H1 (cell line): ENCODE data around the gene ADAMTS13.

Source experiments
- CHD2 ChIP-seq: IDR thresholded peaks from 2 replicates; pipeline ENCODE4 v1.6.1; 2012; ENCODE audit warnings: low read length, improper control_type of control experiment
- CTCF ChIP-seq, 3 experiments: IDR thresholded peaks; 1 replicate in 2 of 3; 2 replicates in 1 of 3; pipeline versions ENCODE4 v1.5.1 to v1.6.1; 2011; ENCODE audit warnings: low read length in 3 of 3, mild to moderate bottlenecking in 3 of 3, inconsistent platforms in 2 of 3, low read depth in 1 of 3, moderate library complexity in 1 of 3; ENCODE audit not compliant: insufficient read depth in 1 of 3; ENCODE audit errors: control extremely low read depth in 1 of 3
- EP300 ChIP-seq, 2 experiments: IDR thresholded peaks; 1 replicate in 1 of 2; 2 replicates in 1 of 2; pipeline ENCODE4 v1.6.1; 2011 to 2012; ENCODE audit warnings: low read depth in 2 of 2, low read length in 2 of 2, mild to moderate bottlenecking in 2 of 2, borderline replicate concordance in 1 of 2, inconsistent platforms in 1 of 2, moderate library complexity in 1 of 2
- EZH2 ChIP-seq: fragments of 200-600 bp; sonication (generic); IDR thresholded peaks from 2 replicates; pipeline ENCODE4 v1.7.1; 2012; ENCODE audit warnings: low read depth, mild to moderate bottlenecking, moderate library complexity, low read length, inconsistent platforms; ENCODE audit not compliant: severe bottlenecking
- HDAC6 ChIP-seq: IDR thresholded peaks from one replicate; pipeline ENCODE4 v1.7.1; 2012; ENCODE audit warnings: low read depth, mild to moderate bottlenecking, inconsistent platforms, low read length, moderate library complexity
- JUND ChIP-seq: IDR thresholded peaks from 2 replicates; pipeline ENCODE4 v1.6.1; 2011; ENCODE audit warnings: mild to moderate bottlenecking, improper control_type of control experiment, low read length
- PHF8 ChIP-seq: fragments of 200-600 bp; sonication (generic); conservative IDR thresholded peaks from 2 replicates; pipeline ENCODE4 v1.7.1; 2012; ENCODE audit warnings: low read depth, mild to moderate bottlenecking, inconsistent platforms, low read length, moderate library complexity
- POLR2A ChIP-seq, 2 experiments: IDR thresholded peaks; 1 replicate in 1 of 2; 2 replicates in 1 of 2; pipeline ENCODE4 v1.6.1; 2011; ENCODE audit warnings: low read depth in 2 of 2, low read length in 2 of 2, mild to moderate bottlenecking in 2 of 2; ENCODE audit errors: control extremely low read depth in 1 of 2
- POLR2AphosphoS5 ChIP-seq: IDR thresholded peaks from 2 replicates; pipeline ENCODE4 v1.6.1; 2011; ENCODE audit warnings: low read depth, low read length
- SIN3A ChIP-seq, 2 experiments: IDR thresholded peaks in 1 of 2; conservative IDR thresholded peaks in 1 of 2; 2 replicates each; pipeline ENCODE4 v1.6.1; 2011 to 2012; ENCODE audit warnings: low read length in 2 of 2, improper control_type of control experiment in 1 of 2, low read depth in 1 of 2, mild to moderate bottlenecking in 1 of 2
- SP1 ChIP-seq: IDR thresholded peaks from 2 replicates; pipeline ENCODE4 v1.6.1; 2011; ENCODE audit warnings: low read depth, low read length
- TAF1 ChIP-seq: IDR thresholded peaks from 2 replicates; pipeline ENCODE4 v1.6.1; 2011; ENCODE audit warnings: mild to moderate bottlenecking, low read depth, low read length
- YY1 ChIP-seq: IDR thresholded peaks from 2 replicates; pipeline ENCODE4 v1.6.1; 2011; ENCODE audit warnings: low read depth, mild to moderate bottlenecking, low read length

DNA sequence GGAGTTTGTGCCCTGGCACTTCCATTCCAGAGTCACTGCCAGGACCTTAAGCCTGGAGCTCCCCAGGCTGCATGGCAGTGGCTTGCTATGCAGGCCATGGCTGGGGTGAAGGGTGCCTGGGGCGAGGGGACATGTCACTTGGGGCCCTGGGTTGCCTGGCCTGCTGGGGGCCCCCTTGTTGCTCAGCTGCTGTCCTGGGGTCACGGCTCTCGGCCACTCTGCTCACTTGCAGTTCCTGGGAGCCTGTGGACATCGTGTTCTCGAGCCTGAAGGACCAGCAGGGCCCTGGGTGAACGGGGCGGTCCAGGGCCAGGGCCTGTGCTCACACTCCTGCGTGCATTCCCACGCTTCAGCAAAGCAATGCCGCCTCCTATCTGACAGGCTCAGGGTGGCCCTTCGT is 71.3 kb downstream of the ADAMTS13 start:
- TF ChIP-seq CHD2 (no peak), CTCF (IDR thresholded peaks at IDR 0.05; ENCODE audit: control extremely low read depth in 1 of 3, insufficient read depth in 1 of 3, low read depth in 1 of 3, low read length in 3 of 3) (peak in 1 of 3 experiments; percentile 1; a peak in 1 of 4 replicates), TAF1 (no peak), EP300 (IDR thresholded peaks at IDR 0.05; ENCODE audit: borderline replicate concordance in 1 of 2, low read depth in 2 of 2, low read length in 2 of 2) (no peak), SP1 (no peak), YY1 (no peak), POLR2AphosphoS5 (no peak), HDAC6 (no peak), SIN3A (conservative IDR thresholded peaks at IDR 0.05 in 1 of 2, IDR thresholded peaks at IDR 0.05 in 1 of 2; ENCODE audit: low read depth in 1 of 2, low read length in 2 of 2) (no peak), PHF8 (no peak), POLR2A (IDR thresholded peaks at IDR 0.05; ENCODE audit: control extremely low read depth in 1 of 2, low read depth in 2 of 2, low read length in 2 of 2) (no peak), EZH2 (no peak), JUND (no peak)
